Lower leg skin (tissue), 4 donors: ENCODE results near the gene ZSWIM9. TPM values are rescaled to one million over a fixed set of nuclear protein-coding genes. Genes with fewer than 3 reads are reported as not detected.

Experiments used
- DNase-seq, 2 donors: peaks; one replicate each; pipeline ENCODE4 v3.0.0-alpha.2; 2019; ENCODE audit warnings: low spot score in 2 of 2
- H3K4me3 ChIP-seq: fragments of 200-600 bp; sonication (generic); 2 replicates; pipeline ENCODE4 v1.5.1; 2017; ENCODE audit warnings: mild to moderate bottlenecking, low read depth; ENCODE audit not compliant: poor library complexity, severe bottlenecking
- POLR2A ChIP-seq, 2 donors: fragments of 450-650 bp; IDR thresholded peaks; one replicate each; pipeline ENCODE4 v1.6.1; 2016 to 2017; ENCODE audit warnings: antibody characterized with exemption in 2 of 2, mild to moderate bottlenecking in 1 of 2, moderate library complexity in 1 of 2
- WGBS, 2 donors: methylation state at CpG; one replicate each; pipeline ENCODE4 v1.1.5; 2018; 5-methylcytosine and 5-hydroxymethylcytosine counted together
- intact Hi-C: fragments of 100-400 bp; cut with DNase I; formaldehyde crosslinking; loops from one replicate; pipeline ENCODE4 v1.15.0; 2023; ENCODE audit warnings: low total_unique reads
- total RNA-seq, 4 donors: library from RNA; depleted of rRNA; stranded (reverse); fragments of >200 nt; gene quantifications; one replicate each; pipeline ENCODE4 v1.1.0, GENCODE V29; 2016
- TF ChIP-seq, protein P1 (sequence below), 3 donors: fragments of 450-650 bp; IDR thresholded peaks; one replicate each; pipeline ENCODE4 v1.5.1; 2016; ENCODE audit warnings: antibody characterized with exemption in 3 of 3, mild to moderate bottlenecking in 3 of 3, moderate library complexity in 2 of 3

The ZSWIM9 gene
- total RNA-seq, 4 donors from 2014 or later = 5.5 to 9.9 (median 6.9) TPM

DNA sequence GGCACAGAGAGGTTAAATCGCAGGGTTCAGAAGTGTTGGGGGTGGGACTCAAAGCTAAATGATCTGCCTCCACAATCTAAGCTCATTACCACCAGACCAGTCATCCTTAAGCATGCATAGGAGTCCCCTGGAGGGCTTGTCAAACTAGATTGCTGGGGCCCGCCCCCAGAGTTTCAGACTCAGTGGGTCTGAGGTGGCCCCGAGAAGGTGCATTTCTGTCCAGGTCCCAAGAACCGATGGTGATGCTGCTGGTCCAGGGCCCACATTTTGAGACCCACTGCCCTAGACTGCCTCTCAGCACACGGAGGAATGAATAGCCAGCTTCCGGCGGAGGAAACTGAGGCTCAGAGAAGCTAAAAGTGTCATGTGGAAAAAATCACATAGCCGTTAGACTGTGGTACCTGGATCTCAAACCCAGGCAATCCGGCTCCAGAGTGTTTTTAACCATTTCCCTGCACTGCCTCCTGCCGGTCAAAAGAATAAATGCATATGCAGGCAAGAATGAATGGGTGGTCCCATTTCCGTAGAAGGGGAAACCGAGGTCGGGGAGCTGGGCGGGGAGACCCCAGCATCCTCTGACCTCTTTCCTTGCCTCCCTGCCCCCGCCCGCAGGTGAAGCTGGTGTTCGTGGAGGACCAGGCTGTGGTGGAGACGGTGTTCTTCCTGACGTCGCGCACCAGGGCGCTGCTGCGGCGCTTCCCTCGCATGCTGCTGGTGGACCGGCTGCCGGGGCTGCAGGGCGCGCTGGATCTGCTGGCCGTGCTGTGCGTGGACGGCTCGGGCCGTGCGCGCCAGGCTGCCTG lies 23.8 kb downstream of the ZSWIM9 start:
- 74 to 84% methylated on average over 35 to 36 of the region's 36 CpGs for WGBS, 2 donors
- TF ChIP-seq POLR2A (IDR thresholded peaks at IDR 0.05) = no peak
- intact Hi-C loops = no loop called here
- peak in 1 of 2 donors; percentile 72 for DNase-seq
- H3K4me3 ChIP-seq = no peak overlapping the region

DNA sequence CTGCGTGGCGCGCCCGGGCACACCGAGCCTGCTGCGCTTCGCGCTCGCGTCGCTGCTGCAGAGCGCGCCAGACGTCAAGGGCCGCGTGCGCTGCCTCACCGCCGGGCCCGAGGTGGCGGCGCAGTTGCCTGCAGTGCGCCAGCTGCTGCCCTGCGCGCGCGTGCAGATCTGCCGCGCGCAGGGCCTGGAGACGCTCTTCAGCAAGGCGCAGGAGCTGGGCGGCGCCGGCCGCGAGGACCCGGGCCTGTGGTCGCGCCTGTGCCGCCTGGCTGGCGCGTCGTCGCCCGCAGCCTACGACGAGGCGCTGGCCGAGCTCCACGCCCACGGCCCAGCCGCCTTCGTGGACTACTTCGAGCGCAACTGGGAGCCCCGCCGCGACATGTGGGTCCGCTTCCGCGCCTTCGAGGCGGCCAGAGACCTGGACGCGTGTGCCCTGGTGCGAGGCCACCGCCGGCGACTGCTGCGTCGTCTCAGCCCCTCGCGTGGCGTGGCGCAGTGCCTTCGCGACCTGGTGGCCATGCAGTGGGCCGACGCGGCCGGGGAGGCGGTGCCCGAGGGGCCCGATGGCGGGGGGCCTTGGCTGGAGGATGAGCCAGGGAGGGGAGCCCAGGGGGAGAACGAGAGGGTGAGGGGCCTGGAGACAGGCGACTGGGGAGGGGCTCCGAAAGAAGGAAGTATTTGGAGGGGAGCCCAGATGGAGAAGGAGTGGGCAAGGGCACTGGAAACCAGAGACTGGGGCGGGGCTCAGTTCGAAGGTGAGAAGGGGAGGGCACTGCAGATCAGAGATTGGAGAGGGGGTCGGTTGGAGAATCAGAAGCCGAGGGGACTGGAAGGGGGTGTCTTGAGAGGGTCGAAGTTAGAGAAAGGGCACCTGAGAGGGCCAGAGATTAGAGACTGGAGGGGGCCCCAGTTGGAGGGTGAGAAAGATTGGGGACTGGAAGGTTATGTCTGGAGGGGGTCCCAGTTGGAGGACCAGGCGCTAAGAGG lies 24.7 kb downstream of the ZSWIM9 start:
- intact Hi-C loops = no loop called here
- TF ChIP-seq, protein P1, sequence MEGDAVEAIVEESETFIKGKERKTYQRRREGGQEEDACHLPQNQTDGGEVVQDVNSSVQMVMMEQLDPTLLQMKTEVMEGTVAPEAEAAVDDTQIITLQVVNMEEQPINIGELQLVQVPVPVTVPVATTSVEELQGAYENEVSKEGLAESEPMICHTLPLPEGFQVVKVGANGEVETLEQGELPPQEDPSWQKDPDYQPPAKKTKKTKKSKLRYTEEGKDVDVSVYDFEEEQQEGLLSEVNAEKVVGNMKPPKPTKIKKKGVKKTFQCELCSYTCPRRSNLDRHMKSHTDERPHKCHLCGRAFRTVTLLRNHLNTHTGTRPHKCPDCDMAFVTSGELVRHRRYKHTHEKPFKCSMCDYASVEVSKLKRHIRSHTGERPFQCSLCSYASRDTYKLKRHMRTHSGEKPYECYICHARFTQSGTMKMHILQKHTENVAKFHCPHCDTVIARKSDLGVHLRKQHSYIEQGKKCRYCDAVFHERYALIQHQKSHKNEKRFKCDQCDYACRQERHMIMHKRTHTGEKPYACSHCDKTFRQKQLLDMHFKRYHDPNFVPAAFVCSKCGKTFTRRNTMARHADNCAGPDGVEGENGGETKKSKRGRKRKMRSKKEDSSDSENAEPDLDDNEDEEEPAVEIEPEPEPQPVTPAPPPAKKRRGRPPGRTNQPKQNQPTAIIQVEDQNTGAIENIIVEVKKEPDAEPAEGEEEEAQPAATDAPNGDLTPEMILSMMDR (IDR thresholded peaks at IDR 0.05) = no peak
- no peak for TF ChIP-seq POLR2A (IDR thresholded peaks at IDR 0.05)
- H3K4me3 ChIP-seq = no peak overlapping the region
- 86 to 88% methylated on average over 40 to 95 of the region's 95 CpGs for WGBS, 2 donors
- DNase-seq = peak in 1 of 2 donors; percentile 74

DNA sequence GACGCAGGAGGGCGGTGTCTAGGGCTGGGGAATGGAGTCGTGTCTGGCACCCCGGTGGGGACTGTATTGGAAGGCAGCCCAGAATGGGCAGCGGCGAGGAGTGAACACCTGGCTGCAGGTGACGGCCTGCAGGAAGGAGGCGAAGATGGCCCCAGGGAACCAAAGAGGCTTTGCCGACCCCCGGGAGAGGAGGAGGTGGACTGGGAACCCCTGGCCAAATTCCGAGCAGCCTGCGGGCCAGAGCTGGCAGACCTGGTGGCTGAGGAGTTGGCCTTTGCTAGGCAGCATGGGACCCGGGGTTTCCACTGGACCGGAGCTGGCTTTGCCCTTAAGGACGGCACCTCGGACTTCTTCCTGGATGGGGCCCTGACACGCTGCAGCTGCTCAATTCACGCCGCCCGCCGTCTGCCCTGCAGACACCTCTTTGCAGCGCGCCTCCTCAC lies 25.9 kb downstream of the ZSWIM9 start:
- TF ChIP-seq, protein P1 (IDR thresholded peaks at IDR 0.05) = no peak
- no peak for TF ChIP-seq POLR2A (IDR thresholded peaks at IDR 0.05)
- intact Hi-C loops = no loop called here
- DNase-seq = peak in 1 of 2 donors; percentile 75
- H3K4me3 ChIP-seq = no peak overlapping the region
- WGBS, 2 donors = 74 to 84% methylated on average over 23 of the region's 23 CpGs

DNA sequence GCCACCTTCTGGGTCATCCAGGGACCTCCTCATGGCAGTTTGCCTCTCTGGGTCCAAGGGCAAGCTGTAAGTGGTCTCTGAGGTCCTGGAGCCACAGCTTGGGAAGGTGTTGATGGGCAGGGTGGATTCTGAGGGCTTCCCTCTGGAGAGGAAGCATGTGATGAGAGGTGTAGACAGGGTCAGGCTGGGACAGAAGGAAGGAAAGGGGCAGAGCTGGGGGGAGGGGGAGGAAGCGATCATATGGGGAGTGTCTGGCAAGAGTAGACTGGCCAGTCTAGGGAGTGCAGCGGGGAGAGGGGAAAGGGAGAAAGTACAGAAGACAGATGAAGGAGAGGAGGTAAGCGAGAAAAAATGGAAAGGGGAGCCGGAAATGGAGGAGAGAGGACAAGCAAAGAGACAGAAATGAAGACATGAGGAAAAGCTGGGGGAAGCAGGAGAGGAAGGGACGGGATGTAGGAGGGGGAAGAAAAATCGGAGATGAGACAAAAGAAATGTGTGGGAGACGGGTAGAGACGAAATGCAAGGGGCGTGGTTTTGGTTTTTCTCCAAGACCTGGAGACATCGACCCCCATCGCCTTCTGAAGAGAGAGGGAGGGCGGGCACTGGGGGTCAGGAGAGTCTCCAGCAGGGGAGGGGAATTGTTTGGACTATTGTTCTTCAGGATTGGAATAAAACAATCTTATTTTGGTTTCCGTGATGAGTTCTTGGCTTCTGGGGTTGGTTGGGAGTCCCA lies 26.6 kb downstream of the ZSWIM9 start:
- TF ChIP-seq, protein P1 (IDR thresholded peaks at IDR 0.05) = no peak
- no peak for TF ChIP-seq POLR2A (IDR thresholded peaks at IDR 0.05)
- intact Hi-C loops = no loop called here
- H3K4me3 ChIP-seq = no peak overlapping the region
- peak in 1 of 2 donors; percentile 71 for DNase-seq
- 40 to 48% methylated on average over 13 of the region's 13 CpGs for WGBS, 2 donors

DNA sequence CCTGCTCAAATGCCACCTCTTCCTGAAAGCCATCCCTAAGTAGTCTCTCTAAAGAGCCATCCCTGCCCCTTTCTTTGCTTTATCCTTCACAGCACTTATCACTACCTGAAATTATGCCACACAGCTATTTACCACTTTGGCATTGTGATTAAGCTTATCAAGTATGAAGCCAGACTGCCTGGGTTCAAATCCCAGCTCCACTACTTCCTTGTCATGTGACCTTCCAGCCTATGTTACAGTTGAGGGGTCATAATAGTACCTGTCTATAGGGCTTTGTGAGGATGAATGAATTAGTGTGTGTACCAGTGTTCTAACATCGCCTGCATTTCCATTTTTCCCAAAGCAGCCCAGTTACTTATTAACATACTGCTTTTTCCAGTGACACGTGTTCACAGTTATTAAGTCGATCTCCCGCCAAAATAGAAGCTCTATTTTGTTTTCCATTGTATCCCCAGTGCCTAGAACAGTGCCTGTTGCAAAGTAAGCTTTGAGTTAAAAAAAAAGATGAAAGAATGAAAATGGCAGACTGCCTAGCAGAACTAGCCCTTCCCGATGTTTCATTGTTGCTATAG lies 32.8 kb downstream of the ZSWIM9 start:
- intact Hi-C loops = no loop called here

More for the DNA sequence above, 32.8 kb downstream of the ZSWIM9 start:
- peak overlapping the region; percentile 60 for H3K4me3 ChIP-seq
- TF ChIP-seq, protein P1 (IDR thresholded peaks at IDR 0.05) = no peak
- no peak for TF ChIP-seq POLR2A (IDR thresholded peaks at IDR 0.05)
- DNase-seq = no peak
- WGBS, 2 donors = 10 to 19% methylated on average over 5 of the region's 5 CpGs
